Activated T-helper 17 cell treated with anti-CD3 and anti-CD28 coated beads, Interleukin-2, amount 50 U/mL, for 72 hours (primary cell): ENCODE measurements around the gene USP15. TPM values are rescaled to one million over a fixed set of nuclear protein-coding genes. Genes with fewer than 3 reads are reported as not detected.
A peak's percentile ranks its signal among the peaks of the same experiment; 100 is the strongest.
"Not testable (repeated sequence)": the region's sequence is repeated elsewhere in the genome, so short reads cannot be mapped to it uniquely, and the experiment has no call there.

Source experiments
- ATAC-seq: fragments of 150-1000 bp; cut with Tn5 transposase; replicated peaks from 2 replicates; pipeline ENCODE4 v1.10.0; 2021; ENCODE audit warnings: mild to moderate bottlenecking, moderate library complexity
- H3K27ac Mint-ChIP-seq: one replicate; pipeline ENCODE4 v1.8.0; 2022; ENCODE audit warnings: mixed read lengths
- H3K27me3 Mint-ChIP-seq: one replicate; pipeline ENCODE4 v1.8.0; 2022; ENCODE audit warnings: mixed read lengths
- H3K36me3 Mint-ChIP-seq: one replicate; pipeline ENCODE4 v1.8.0; 2022; ENCODE audit warnings: low read depth, mild to moderate bottlenecking, mixed read lengths
- H3K4me1 Mint-ChIP-seq: one replicate; pipeline ENCODE4 v1.8.0; 2022; ENCODE audit warnings: mixed read lengths
- H3K4me3 Mint-ChIP-seq: one replicate; pipeline ENCODE4 v1.8.0; 2022; ENCODE audit warnings: mild to moderate bottlenecking, mixed read lengths
- H3K9me3 Mint-ChIP-seq: one replicate; pipeline ENCODE4 v1.8.0; 2022; ENCODE audit warnings: mixed read lengths
- total RNA-seq, 2 donors: library from RNA; stranded (reverse); gene quantifications; one replicate each; pipeline ENCODE4 v1.2.3, GENCODE V29; 2022

Gene USP15
- total RNA-seq, 2 donors from 2014 or later: 83.4 to 113 TPM

- no peak overlapping the region for H3K4me3 Mint-ChIP-seq
- H3K36me3 Mint-ChIP-seq: peaks cover 99% of the 10 kb centered on the region
- peaks cover under 1% of the 10 kb centered on the region for H3K9me3 Mint-ChIP-seq
- peaks cover 31% of the 10 kb centered on the region for H3K4me1 Mint-ChIP-seq
- no peak for ATAC-seq
- H3K27me3 Mint-ChIP-seq: no peaks in the 10 kb centered on the region
- H3K27ac Mint-ChIP-seq: peak overlapping the region; percentile 47
These were observed 45.6 kb downstream of the USP15 start for GRCh38 chr12:62305778-62306177.

- Mint-ChIP-seq H3K4me1 (peaks cover 36% of the 10 kb centered on the region), H3K27me3 (no peaks in the 10 kb centered on the region), H3K36me3 (peaks cover 97% of the 10 kb centered on the region), H3K9me3 (peaks cover 3% of the 10 kb centered on the region), H3K4me3 (no peak overlapping the region), H3K27ac (peak overlapping the region; percentile 47)
- ATAC-seq: no peak
These were observed 46.6 kb downstream of the USP15 start for GRCh38 chr12:62306569-62307530.

DNA sequence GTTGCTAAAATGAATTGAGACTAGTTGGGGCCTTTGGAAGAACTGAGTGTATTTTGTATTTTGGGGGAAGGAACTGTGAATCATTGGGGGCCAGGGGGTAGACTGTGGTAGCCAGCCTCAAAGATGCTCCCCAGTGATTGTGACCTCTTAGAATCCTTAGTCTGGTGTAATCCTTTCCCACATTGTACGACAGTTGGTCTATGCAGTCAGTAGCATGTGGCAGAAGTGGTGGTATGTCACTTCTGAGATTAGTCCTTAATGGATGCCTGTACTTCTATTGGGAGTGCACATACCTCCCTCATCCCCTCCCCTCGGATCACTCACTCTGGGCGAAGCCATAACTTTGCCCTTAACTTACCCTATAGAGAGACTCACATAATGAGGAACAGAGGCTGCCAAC lies 48.0 kb downstream of the USP15 start:
- peaks cover 3% of the 10 kb centered on the region for H3K9me3 Mint-ChIP-seq
- H3K4me3 Mint-ChIP-seq: no peak overlapping the region
- H3K27ac Mint-ChIP-seq: peak overlapping the region; percentile 37
- H3K27me3 Mint-ChIP-seq: no peaks in the 10 kb centered on the region
- peak; percentile 26 for ATAC-seq
- H3K36me3 Mint-ChIP-seq: peaks cover 85% of the 10 kb centered on the region
- peaks cover 36% of the 10 kb centered on the region for H3K4me1 Mint-ChIP-seq

- no peak for ATAC-seq
- Mint-ChIP-seq H3K27me3 (no peaks in the 10 kb centered on the region), H3K9me3 (peaks cover 12% of the 10 kb centered on the region), H3K27ac (no peak overlapping the region), H3K4me1 (peaks cover 32% of the 10 kb centered on the region), H3K4me3 (no peak overlapping the region), H3K36me3 (peaks cover 57% of the 10 kb centered on the region)
These were observed 53.6 kb downstream of the USP15 start for GRCh38 chr12:62313727-62314380.

- Mint-ChIP-seq H3K27ac (no peak overlapping the region), H3K9me3 (peaks cover 10% of the 10 kb centered on the region), H3K36me3 (peaks cover 56% of the 10 kb centered on the region), H3K4me3 (no peak overlapping the region), H3K27me3 (no peaks in the 10 kb centered on the region), H3K4me1 (peaks cover 23% of the 10 kb centered on the region)
- no peak for ATAC-seq
These were observed 56.8 kb downstream of the USP15 start for GRCh38 chr12:62317017-62317416.

GRCh38 chr12:62319058-62319457 lies 58.9 kb downstream of the USP15 start:
- peak overlapping the region; percentile 13 for H3K27ac Mint-ChIP-seq
- H3K27me3 Mint-ChIP-seq: no peaks in the 10 kb centered on the region
- no peak overlapping the region for H3K4me3 Mint-ChIP-seq
- ATAC-seq: no peak
- H3K36me3 Mint-ChIP-seq: peaks cover 74% of the 10 kb centered on the region
- H3K4me1 Mint-ChIP-seq: peaks cover 31% of the 10 kb centered on the region
- H3K9me3 Mint-ChIP-seq: peaks cover 10% of the 10 kb centered on the region

DNA sequence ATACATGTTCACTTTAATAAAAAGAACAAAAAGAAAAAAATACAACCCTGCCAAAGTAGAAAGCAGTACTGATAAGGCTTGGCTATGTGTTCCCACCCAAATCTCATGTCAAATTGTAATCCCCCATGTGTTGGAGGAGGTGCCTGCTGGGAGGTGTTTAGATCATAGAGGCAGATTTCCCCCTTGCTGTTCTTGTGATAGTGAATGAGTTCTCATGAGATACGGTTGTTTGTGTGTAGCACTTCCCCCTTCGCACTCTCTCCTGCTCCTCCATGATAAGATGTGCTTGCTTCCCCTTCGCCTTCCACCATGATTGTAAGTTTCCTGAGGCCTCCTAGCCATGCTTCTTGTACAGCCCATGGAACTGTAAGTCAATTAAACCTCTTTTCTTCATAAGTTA lies 59.9 kb downstream of the USP15 start:
- Mint-ChIP-seq H3K4me1 (peaks cover 31% of the 10 kb centered on the region), H3K36me3 (peaks cover 79% of the 10 kb centered on the region), H3K27me3 (no peaks in the 10 kb centered on the region), H3K27ac (peak overlapping the region; percentile 13), H3K4me3 (no peak overlapping the region), H3K9me3 (peaks cover 10% of the 10 kb centered on the region)
- no peak for ATAC-seq

- H3K9me3 Mint-ChIP-seq: peaks cover 5% of the 10 kb centered on the region
- no peak for ATAC-seq
- H3K4me3 Mint-ChIP-seq: no peak overlapping the region
- H3K27ac Mint-ChIP-seq: no peak overlapping the region
- H3K4me1 Mint-ChIP-seq: peaks cover 26% of the 10 kb centered on the region
- H3K36me3 Mint-ChIP-seq: peaks cover 83% of the 10 kb centered on the region
- H3K27me3 Mint-ChIP-seq: no peaks in the 10 kb centered on the region
These were observed 63.2 kb downstream of the USP15 start for GRCh38 chr12:62323386-62323785.

DNA sequence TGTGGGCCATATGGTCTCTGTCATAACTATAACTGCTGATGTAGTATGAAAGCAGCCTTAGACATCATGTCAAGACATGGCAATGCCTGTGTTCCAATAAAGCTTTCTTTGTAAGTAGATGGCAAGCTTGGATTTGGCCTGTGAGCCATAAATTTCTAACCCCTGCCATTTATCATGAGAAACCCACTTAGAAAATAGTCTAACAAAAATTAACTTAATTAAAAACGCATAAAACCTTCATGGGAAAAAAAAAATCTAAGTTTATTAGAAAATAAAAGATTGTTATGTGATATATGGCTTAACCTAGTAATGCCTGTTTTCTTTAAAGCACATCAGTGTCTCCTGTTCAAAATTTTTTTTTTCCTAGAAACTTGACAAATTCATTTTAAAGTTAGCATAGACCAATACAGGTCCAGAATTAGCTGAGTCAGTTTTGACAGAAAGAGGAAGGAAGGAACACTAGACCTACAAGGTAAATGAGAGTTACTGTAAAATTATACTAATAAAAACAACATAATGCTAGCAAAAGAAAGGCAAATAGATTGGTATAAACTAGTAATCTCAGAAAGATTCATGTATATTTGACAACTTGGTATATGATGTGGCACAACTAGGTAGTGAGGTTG lies 68.2 kb downstream of the USP15 start:
- Mint-ChIP-seq H3K4me3 (no peak overlapping the region), H3K9me3 (no peaks in the 10 kb centered on the region), H3K27me3 (no peaks in the 10 kb centered on the region), H3K36me3 (peaks cover 83% of the 10 kb centered on the region), H3K27ac (no peak overlapping the region), H3K4me1 (no peaks in the 10 kb centered on the region)
- ATAC-seq: no peak

DNA sequence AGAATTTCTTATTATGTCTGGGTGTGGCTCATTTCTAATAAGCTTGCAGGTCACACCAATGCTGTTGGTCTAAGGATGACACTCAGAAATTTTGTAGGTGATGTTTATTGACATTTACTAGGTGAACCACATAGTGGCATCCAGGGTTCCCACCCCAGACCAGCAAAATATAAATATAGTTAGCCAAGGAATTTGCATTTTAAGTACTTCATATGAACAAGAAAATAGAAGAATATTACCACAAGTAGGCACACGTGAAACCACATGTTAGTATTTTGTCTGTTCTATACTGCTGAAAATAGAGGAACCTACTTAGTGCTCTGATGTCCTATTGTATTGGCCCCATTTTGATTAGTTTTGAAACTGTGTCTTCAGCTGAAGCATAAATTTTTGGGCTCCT lies 71.1 kb downstream of the USP15 start:
- Mint-ChIP-seq H3K27ac (no peak overlapping the region), H3K36me3 (peaks cover 90% of the 10 kb centered on the region), H3K9me3 (no peaks in the 10 kb centered on the region), H3K27me3 (no peaks in the 10 kb centered on the region), H3K4me1 (no peaks in the 10 kb centered on the region), H3K4me3 (no peak overlapping the region)
- no peak for ATAC-seq

GRCh38 chr12:62332598-62332997 lies 72.4 kb downstream of the USP15 start:
- Mint-ChIP-seq H3K27ac (no peak overlapping the region), H3K36me3 (peaks cover 95% of the 10 kb centered on the region), H3K9me3 (no peaks in the 10 kb centered on the region), H3K4me1 (no peaks in the 10 kb centered on the region), H3K4me3 (no peak overlapping the region), H3K27me3 (no peaks in the 10 kb centered on the region)
- ATAC-seq: no peak

DNA sequence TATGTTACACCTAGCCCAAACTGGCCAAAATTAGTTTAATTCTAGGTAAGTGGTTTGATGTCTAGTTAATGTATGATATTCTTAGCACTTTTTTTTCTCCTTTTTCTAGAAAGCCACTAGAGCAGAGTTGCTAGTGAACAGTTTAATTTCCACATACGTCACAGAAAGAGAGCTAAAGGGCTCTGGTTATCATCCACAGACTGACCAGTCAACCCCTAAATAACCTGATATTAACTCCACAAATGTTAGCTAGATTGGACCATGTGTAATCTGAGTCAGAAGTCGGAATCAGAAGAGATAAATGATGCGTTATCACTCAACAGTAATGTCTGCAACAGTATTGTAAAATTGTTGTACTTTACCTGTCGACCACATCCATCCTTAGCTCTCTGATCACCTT lies 74.9 kb downstream of the USP15 start:
- Mint-ChIP-seq H3K27ac (no peak overlapping the region), H3K27me3 (no peaks in the 10 kb centered on the region), H3K9me3 (peaks cover 6% of the 10 kb centered on the region), H3K4me3 (no peak overlapping the region), H3K36me3 (peaks cover 95% of the 10 kb centered on the region), H3K4me1 (peaks cover 8% of the 10 kb centered on the region)
- ATAC-seq: no peak

DNA sequence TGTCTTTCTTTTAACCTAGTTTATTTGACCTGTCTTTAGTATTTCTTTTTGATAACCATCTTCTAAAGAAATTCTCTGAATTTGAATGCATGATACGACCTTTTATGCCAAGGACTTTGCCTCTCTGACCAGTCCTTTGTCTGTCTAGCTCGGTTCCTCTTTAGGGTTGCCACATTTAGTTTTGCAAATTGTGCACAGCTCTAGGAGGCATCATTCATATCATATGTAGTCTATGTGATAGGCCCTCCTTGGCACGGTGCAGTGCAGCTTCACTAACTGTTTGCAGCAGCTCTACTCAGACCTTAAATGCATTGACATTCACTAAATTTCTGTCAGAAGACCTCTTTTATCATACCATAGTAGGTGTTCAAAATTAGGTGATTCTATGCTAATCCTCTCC lies 75.6 kb downstream of the USP15 start:
- Mint-ChIP-seq H3K4me1 (peaks cover 15% of the 10 kb centered on the region), H3K27ac (no peak overlapping the region), H3K27me3 (no peaks in the 10 kb centered on the region), H3K4me3 (no peak overlapping the region), H3K9me3 (peaks cover 6% of the 10 kb centered on the region), H3K36me3 (peaks cover 96% of the 10 kb centered on the region)
- no peak for ATAC-seq

DNA sequence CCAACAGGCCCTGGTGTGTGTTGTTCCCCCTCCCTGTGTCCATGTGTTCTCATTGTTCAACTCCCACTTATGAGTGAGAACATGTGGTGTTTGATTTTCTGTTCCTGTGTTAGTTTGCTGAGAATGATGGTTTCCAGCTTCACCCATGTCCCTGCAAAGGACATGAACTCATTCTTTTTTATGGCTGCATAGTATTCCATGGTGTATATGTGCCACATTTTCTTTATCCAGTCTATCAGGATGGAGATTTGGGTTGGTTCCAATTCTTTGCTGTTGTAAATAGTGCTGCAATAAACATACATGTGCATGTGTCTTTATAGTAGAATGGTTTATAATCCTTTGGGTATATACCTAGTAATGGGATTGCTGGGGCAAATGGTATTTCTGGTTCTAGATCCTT lies 77.4 kb downstream of the USP15 start:
- Mint-ChIP-seq H3K4me1 (peaks cover 24% of the 10 kb centered on the region), H3K36me3 (peaks cover 96% of the 10 kb centered on the region)
- ATAC-seq, H3K9me3 Mint-ChIP-seq, H3K4me3 Mint-ChIP-seq, H3K27ac Mint-ChIP-seq, H3K27me3 Mint-ChIP-seq: not testable (repeated sequence)
